OCI-LY7 (cell line): ENCODE measurements around the gene MYCN. TPM values are rescaled to one million over a fixed set of nuclear protein-coding genes. Genes with fewer than 3 reads are reported as not detected.

ENCODE experiments used
- BruUV-seq: library from RNA; stranded (reverse); fragments of 400-500 nt; replicated peaks from 2 replicates; lab custom pipeline; 2021; lab: Mats Ljungman, UMichigan
- CTCF ChIA-PET: fragments of 300-600 bp; sonication (Branson Sonifier 250); formaldehyde crosslinking; loops from one replicate; lab custom pipeline; 2022; ENCODE audit warnings: antibody characterized with exemption; ENCODE audit not compliant: unreplicated experiment; lab: Charles Lee
- POLR2A ChIA-PET: fragments of 300-600 bp; sonication (Branson Sonifier 250); formaldehyde crosslinking; loops from one replicate; lab custom pipeline; 2022; ENCODE audit warnings: antibody characterized with exemption; lab: Charles Lee
- DNase-seq: peaks from one replicate; pipeline ENCODE4 v3.0.0-alpha.2; 2015; ENCODE audit warnings: low spot score
- H2AFZ ChIP-seq: fragments of 200-600 bp; sonication (generic), shearing (Covaris generic); 2 replicates; pipeline ENCODE4 v1.6.1; 2014; ENCODE audit warnings: mild to moderate bottlenecking, antibody characterized with exemption, low read length, moderate library complexity
- H3K27ac ChIP-seq: fragments of 200-600 bp; sonication (generic); 2 replicates; pipeline ENCODE4 v1.5.1; 2014; ENCODE audit warnings: mixed run types, low read depth, mild to moderate bottlenecking, moderate library complexity, low read length, inconsistent platforms; ENCODE audit not compliant: poor library complexity, severe bottlenecking
- H3K36me3 ChIP-seq: fragments of 200-600 bp; sonication (generic); 2 replicates; pipeline ENCODE4 v1.6.1; 2014; ENCODE audit warnings: mild to moderate bottlenecking, antibody characterized with exemption, low read length, moderate library complexity, mixed read lengths; ENCODE audit not compliant: insufficient read depth
- H3K4me1 ChIP-seq: fragments of 200-600 bp; sonication (generic); 2 replicates; pipeline ENCODE4 v1.5.1; 2014; ENCODE audit warnings: mild to moderate bottlenecking, low read length; ENCODE audit not compliant: insufficient read depth, poor library complexity, severe bottlenecking
- H3K4me2 ChIP-seq: fragments of 200-600 bp; sonication (generic); 2 replicates; pipeline ENCODE4 v1.6.1; 2014; ENCODE audit warnings: mild to moderate bottlenecking, low read length
- H3K4me3 ChIP-seq: fragments of 200-600 bp; sonication (generic); 2 replicates; pipeline ENCODE4 v1.5.1; 2014; ENCODE audit warnings: mild to moderate bottlenecking, low read depth, low read length; ENCODE audit not compliant: poor library complexity, severe bottlenecking
- H3K79me2 ChIP-seq: fragments of 200-600 bp; sonication (generic); 2 replicates; pipeline ENCODE4 v1.6.1; 2016; ENCODE audit warnings: low read depth, mild to moderate bottlenecking, low read length, moderate library complexity, mixed read lengths; ENCODE audit not compliant: insufficient read depth
- H3K9me2 ChIP-seq: fragments of 200-600 bp; sonication (generic); 2 replicates; pipeline ENCODE4 v1.6.1; 2016; ENCODE audit warnings: mild to moderate bottlenecking, low read length, mixed read lengths; ENCODE audit not compliant: insufficient read depth
- H3K9me3 ChIP-seq: fragments of 200-600 bp; sonication (generic); 2 replicates; pipeline ENCODE4 v1.6.1; 2014; ENCODE audit warnings: mild to moderate bottlenecking, mixed run types, low read length, mixed read lengths
- H4K20me1 ChIP-seq: fragments of 200-600 bp; sonication (generic); 2 replicates; pipeline ENCODE4 v1.6.1; 2014; ENCODE audit warnings: mild to moderate bottlenecking, antibody characterized with exemption, low read length, moderate library complexity, mixed read lengths; ENCODE audit not compliant: insufficient read depth
- EZH2phosphoT487 ChIP-seq: fragments of 200-600 bp; sonication (generic); IDR thresholded peaks from 2 replicates; pipeline ENCODE4 v1.6.1; 2018; ENCODE audit warnings: low read depth, borderline replicate concordance, mild to moderate bottlenecking, mixed run types, antibody characterized with exemption, low read length, moderate library complexity, mixed read lengths
- intact Hi-C: fragments of 100-400 bp; cut with micrococcal nuclease; formaldehyde crosslinking; loops from one replicate; pipeline ENCODE4 v1.10.0; 2022; ENCODE audit not compliant: unreplicated experiment
- total RNA-seq, 2 experiments: library from RNA; depleted of rRNA in 1 of 2; stranded (reverse); fragments of >200 nt in 1 of 2; shearing (Covaris generic) in 1 of 2; gene quantifications; 2 replicates each; pipeline ENCODE4 v1.2.3, GENCODE V29; 2014 to 2022
- TF ChIP-seq, protein P1 (sequence below): fragments of 200-600 bp; sonication (generic); conservative IDR thresholded peaks from 2 replicates; pipeline ENCODE4 v1.5.1; 2014; ENCODE audit warnings: mild to moderate bottlenecking, antibody characterized with exemption, low read length, moderate library complexity, mixed read lengths

The MYCN gene
- total RNA-seq, 2 experiments from 2014 or later: not detected

DNA sequence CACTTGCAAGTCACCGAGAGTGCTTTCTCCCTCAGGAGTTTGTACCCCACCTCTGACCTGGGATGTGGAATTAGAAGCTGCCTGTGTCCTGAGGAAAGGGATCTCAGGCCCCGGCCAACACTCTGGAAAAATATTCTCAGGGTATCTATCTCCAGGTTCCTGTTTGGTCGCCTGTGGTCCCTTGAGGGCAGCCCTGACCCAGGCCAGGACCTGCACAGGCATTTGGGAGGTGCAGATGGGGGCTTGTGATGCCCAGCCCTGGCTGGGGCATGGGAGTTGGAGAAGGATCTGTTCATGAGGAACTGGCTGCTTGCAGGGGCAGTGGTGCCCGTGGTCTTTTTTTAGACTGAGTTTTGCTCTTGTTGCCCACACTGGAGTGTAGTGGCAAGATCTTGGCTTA is 46.3 kb downstream of the MYCN start:
- TF ChIP-seq, protein P1, sequence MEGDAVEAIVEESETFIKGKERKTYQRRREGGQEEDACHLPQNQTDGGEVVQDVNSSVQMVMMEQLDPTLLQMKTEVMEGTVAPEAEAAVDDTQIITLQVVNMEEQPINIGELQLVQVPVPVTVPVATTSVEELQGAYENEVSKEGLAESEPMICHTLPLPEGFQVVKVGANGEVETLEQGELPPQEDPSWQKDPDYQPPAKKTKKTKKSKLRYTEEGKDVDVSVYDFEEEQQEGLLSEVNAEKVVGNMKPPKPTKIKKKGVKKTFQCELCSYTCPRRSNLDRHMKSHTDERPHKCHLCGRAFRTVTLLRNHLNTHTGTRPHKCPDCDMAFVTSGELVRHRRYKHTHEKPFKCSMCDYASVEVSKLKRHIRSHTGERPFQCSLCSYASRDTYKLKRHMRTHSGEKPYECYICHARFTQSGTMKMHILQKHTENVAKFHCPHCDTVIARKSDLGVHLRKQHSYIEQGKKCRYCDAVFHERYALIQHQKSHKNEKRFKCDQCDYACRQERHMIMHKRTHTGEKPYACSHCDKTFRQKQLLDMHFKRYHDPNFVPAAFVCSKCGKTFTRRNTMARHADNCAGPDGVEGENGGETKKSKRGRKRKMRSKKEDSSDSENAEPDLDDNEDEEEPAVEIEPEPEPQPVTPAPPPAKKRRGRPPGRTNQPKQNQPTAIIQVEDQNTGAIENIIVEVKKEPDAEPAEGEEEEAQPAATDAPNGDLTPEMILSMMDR: no peak
- TF ChIP-seq EZH2phosphoT487: no peak
- H3K4me2 ChIP-seq: no peak overlapping the region
- no peaks in the 10 kb centered on the region for H3K79me2 ChIP-seq
- no TSS peak for BruUV-seq
- no peaks in the 10 kb centered on the region for H3K9me2 ChIP-seq
- H3K4me1 ChIP-seq: no peaks in the 10 kb centered on the region
- no peak for DNase-seq
- H4K20me1 ChIP-seq: no peaks in the 10 kb centered on the region
- intact Hi-C loops: no loop called here
- ChIA-PET CTCF (no interaction called here), POLR2A (no interaction called here)
- no peaks in the 10 kb centered on the region for H3K9me3 ChIP-seq
- no peak overlapping the region for H2AFZ ChIP-seq
- no peak overlapping the region for H3K27ac ChIP-seq
- no peak overlapping the region for H3K4me3 ChIP-seq
- no peaks in the 10 kb centered on the region for H3K36me3 ChIP-seq

DNA sequence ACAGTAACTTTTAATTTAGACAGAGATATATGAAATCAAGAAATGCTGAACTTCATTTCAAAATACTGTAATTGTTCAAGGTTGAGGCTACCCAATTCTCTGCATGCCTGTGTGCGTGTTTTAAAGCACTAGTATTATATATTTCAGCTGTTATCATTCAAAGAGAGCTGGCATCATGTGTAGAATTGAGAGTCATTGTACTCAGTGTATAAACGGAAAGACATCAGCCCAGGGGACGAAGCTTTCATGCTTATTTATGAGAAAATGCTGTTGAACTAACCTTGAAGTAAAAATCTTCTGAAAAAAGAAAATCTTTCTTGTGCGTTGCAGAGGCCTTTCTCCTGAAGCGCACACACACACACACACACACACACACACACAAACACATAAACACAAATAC is 48.4 kb downstream of the MYCN start:
- Histone ChIP-seq H3K27ac (no peak overlapping the region), H4K20me1 (no peaks in the 10 kb centered on the region), H3K4me2 (no peak overlapping the region), H3K36me3 (no peaks in the 10 kb centered on the region), H3K4me3 (no peak overlapping the region), H2AFZ (no peak overlapping the region), H3K9me3 (no peaks in the 10 kb centered on the region), H3K4me1 (no peaks in the 10 kb centered on the region), H3K9me2 (no peaks in the 10 kb centered on the region), H3K79me2 (no peaks in the 10 kb centered on the region)
- POLR2A ChIA-PET: no interaction called here
- BruUV-seq: no TSS peak
- intact Hi-C loops: no loop called here
- DNase-seq: no peak
- CTCF ChIA-PET: no interaction called here
- no peak for TF ChIP-seq EZH2phosphoT487
- TF ChIP-seq, protein P1: no peak

DNA sequence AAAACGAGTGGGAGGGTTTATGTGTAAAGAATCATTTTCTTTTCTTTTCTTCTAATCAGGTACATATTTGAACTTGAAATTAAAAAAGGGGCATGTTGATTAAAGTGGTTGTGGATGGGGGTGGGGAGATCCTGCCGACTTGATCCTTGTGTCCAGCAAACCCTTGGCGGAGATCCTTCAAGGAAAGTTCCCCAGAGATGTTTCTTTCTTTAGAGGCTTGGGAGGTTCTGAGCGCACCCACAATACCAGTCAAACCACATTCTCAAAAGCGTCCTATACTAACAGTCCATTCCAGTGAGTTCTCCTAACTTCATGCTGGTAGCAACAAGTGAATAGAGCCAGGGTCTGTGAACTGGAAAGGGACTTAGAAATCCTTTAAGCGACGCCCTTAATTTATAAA is 49.2 kb downstream of the MYCN start:
- no peak overlapping the region for H3K27ac ChIP-seq
- H3K4me1 ChIP-seq: no peaks in the 10 kb centered on the region
- ChIA-PET CTCF (no interaction called here), POLR2A (no interaction called here)
- no peak for TF ChIP-seq EZH2phosphoT487
- TF ChIP-seq, protein P1: no peak
- no peaks in the 10 kb centered on the region for H3K36me3 ChIP-seq
- BruUV-seq: no TSS peak
- H4K20me1 ChIP-seq: no peaks in the 10 kb centered on the region
- H3K79me2 ChIP-seq: no peaks in the 10 kb centered on the region
- H3K4me2 ChIP-seq: no peak overlapping the region
- no peak overlapping the region for H2AFZ ChIP-seq
- DNase-seq: no peak
- no peaks in the 10 kb centered on the region for H3K9me3 ChIP-seq
- no peak overlapping the region for H3K4me3 ChIP-seq
- intact Hi-C loops: no loop called here
- no peaks in the 10 kb centered on the region for H3K9me2 ChIP-seq
